GM12892 (cell line): ENCODE measurements around the gene BRAT1.
A peak's percentile ranks its signal among the peaks of the same experiment; 100 is the strongest.

Source experiments
- DNase-seq: peaks from one replicate; pipeline ENCODE4 v3.0.0; 2011; ENCODE audit not compliant: insufficient read length
- FAIRE-seq: peaks from 2 replicates; lab custom pipeline; 2011; peaks lifted over from hg19 to GRCh38; lab: Jason Lieb, UNC
- POLR2A ChIP-seq: IDR thresholded peaks from 2 replicates; pipeline ENCODE4 v1.6.1; 2011; ENCODE audit warnings: low read depth, low read length, control low read depth
- POLR2AphosphoS5 ChIP-seq: IDR thresholded peaks from 2 replicates; pipeline ENCODE4 v1.6.1; 2011; ENCODE audit warnings: low read depth, low read length, control low read depth
- TAF1 ChIP-seq: IDR thresholded peaks from 2 replicates; pipeline ENCODE4 v1.6.1; 2011; ENCODE audit warnings: low read depth, mild to moderate bottlenecking, control low read depth, low read length, borderline replicate concordance

The BRAT1 gene

GRCh38 chr7:2529161-2530070 is 25.9 kb downstream of the BRAT1 start:
- FAIRE-seq (peak; percentile 70), DNase-seq (peak; percentile 63)
- no peak for TF ChIP-seq TAF1
- no peak for TF ChIP-seq POLR2A
- no peak for TF ChIP-seq POLR2AphosphoS5

DNA sequence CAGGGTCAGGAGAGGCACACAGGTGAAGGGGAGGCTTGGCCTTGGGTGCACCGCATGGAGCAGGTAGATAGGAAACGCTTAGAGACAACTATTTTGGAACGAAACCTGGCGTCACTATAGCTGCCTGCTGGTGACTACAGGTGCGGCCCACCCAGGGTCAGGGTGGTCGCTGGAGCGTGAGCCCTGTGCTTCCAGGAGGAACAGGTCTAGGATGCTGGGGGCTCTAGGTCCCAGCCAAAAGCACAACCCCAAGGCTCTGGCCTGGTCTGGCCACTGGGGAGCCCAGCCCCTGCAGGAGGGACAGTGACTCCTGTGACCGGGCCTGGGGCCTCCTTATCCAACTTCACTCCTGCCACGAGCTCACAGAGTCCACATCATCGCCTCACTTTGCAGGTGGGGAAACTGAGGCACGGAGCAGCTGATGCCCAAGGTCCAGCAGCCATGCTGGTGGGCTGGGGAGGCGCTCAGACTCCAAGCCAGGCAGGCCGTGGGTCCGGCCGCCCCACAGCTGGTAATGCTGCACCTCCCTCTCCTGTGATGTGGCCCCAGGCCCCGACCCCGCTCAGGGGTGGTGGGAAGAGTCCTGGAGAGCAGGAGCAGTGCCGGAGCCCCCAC is 26.7 kb downstream of the BRAT1 start:
- DNase-seq (no peak), FAIRE-seq (no peak)
- TF ChIP-seq TAF1 (no peak), POLR2AphosphoS5 (no peak), POLR2A (no peak)

DNA sequence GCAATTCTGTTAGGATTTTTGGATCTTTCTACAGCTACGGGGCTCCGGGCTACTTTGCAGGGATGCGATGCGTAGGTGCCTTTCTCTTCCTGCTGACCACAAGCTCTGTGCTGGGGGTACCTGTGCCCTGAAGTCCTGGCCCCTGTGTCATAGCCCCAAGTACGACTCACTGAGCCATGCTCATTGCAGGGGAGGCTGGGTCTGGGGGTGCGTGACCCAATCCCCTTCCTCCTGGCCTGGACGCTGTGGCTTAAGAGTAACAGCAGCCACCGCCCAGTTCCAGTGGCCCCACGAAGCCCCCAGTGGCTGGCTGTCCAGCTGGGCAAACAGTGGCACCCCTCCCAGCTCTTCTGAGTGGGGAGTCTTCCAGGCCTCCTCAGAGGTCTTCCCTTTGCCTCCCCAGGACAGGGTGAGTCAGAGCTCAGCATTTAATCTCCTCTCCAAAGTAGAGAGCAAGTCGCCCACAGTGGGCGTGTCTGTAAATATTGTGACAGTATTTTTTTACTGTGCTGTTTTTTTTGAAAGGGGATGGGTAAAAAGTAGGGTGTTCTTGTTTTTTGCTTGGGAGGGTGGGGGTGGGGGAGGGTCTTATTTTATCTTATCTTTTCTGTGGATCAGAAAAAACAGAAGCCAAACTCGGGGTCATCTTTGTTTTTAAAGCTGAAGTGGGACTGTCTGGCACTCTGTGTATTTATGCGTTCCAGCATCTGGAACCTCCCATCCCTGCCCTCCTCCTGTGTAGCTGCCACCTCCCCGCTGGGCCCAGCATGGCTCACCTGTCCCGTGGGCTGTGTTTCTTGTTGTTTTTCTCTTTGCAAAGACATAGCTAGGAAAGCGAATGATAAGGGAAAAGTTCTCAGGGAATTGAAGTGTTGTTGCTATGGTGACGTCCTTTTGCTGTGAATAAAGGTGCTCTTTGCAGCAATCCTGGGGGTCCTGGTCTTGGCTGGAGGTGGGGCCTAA is 27.5 kb downstream of the BRAT1 start:
- FAIRE-seq (no peak), DNase-seq (no peak)
- no peak for TF ChIP-seq POLR2A
- TF ChIP-seq TAF1 = no peak
- TF ChIP-seq POLR2AphosphoS5 = no peak

GRCh38 chr7:2526659-2527504 is 28.4 kb downstream of the BRAT1 start:
- DNase-seq = no peak
- FAIRE-seq = no peak
- TF ChIP-seq POLR2AphosphoS5 (no peak), TAF1 (no peak), POLR2A (no peak)

DNA sequence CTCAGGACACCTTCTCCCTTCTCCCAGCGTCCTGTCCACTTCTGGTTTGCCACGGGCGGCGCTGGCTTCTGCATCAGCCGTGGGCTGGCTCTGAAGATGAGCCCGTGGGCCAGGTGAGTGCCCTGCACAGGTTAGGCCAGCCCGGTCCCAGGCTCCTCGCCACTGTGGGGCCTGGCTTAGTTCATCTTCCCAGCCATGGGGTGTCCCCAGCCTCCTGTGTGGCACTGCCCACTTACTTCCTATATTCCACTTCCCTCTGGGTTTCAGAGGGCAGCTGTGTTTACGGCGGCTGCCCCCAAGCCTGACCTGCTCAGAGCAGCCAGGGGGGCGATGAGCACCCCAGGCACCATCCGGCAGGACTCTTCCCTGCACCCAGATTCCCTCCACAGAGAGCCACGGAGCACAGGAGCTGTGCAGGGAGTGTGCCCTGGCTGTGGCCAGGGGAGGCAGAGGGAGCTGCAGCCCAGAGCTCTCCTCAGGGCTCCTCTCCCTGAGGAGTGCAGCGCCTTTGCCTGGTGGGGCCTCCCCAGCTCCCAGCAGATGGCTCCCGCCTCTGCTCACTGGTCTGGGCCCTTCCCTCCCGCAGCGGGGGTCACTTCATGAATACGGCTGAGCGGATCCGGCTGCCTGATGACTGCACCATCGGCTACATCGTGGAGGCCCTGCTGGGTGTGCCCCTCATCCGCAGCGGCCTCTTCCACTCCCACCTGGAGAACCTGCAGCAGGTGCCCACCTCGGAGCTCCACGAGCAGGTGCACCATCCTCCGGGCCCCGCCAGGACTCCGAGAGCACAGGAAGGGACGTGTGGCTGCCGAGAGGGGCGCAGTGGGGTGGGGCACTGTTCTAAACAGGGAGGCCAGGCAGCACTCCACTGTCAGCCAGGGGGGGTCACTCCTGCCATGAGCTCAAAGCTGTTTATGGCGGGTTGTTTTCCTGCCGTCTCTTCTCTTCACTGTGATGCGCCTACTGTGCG is 29.4 kb downstream of the BRAT1 start:
- no peak for DNase-seq
- no peak for FAIRE-seq
- TF ChIP-seq POLR2AphosphoS5 (no peak), TAF1 (no peak), POLR2A (no peak)

DNA sequence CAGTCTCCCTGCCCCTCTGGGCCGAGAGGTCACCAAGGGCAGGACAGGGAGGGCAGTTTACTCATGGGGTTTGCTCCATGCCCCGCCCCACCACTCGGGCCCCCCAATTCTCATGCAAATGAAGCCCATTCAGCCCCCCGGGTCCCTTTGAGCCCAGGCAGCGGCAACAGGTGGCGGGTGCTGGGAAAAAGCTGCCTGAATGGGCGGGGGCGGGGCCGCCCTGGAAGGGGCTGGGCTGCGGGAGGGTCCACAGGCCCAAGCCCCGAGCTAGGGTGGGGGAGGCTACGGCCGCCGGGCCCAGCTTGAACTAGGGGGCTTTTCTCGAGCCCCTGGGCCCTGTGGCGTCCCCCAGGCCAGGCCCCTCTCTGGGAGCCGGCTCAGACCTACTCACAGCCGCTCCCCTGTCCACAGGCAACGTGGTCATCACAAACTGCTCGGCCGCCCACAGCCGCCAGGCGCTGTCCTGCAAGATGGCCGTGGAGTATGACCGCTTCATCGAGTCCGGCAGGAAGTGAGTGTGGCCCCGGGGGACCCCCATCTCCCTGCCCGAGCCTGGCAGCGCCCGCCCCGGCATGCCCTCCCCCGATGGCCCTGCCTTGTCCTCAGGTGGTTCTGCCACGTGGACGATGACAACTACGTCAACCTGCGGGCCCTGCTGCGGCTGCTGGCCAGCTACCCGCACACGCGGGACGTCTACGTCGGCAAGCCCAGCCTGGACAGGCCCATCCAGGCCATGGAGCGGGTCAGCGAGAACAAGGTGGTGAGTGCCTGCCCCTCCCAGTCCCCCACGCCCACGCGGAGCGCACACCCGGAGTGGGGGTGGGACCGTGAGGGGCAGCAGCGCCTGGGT is 30.3 kb downstream of the BRAT1 start:
- no peak for TF ChIP-seq POLR2AphosphoS5
- no peak for TF ChIP-seq TAF1
- no peak for TF ChIP-seq POLR2A
- FAIRE-seq (no peak), DNase-seq (no peak)

DNA sequence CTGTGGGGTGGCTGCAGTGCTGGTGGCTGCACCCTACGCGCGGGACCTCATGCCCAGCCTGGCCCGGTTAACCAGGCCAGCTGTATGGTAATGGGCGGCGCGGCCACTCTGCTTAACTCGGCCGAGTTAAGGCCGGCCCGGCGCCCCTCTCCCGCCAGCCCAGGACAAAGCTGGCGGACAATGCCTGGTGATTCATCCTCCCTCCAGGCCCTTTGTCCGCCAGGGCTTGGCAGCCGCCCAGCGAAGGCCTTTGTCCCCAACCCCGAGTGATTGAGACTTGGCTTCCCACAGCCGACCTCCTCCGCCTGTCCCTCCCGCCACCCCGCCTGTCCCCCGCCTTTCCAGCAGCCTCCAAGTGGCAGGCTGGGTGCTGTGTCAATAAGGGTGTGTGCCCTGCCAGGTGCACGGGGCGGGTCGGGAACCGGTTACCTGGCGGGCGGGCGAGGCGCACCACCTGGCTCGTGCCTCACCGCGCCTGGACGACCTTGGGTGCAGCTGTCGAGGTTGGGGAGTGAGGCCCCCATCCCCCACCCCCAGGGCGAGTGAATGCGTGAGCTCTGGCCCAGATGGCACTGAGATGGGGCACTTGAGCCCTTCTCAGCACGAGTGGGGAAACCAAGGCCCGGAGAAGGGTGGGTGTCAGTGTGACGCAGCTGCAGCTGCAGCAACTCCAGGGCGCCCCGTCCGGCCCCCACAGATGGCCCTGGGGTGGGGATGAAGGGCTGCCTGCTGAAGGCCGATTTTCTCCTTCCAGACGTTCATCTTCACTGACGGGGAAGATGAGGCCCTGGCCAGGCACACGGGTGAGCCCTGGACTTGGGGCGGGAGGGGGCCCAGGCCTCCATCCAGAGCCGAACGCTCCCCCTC is 31.1 kb downstream of the BRAT1 start:
- DNase-seq (no peak), FAIRE-seq (no peak)
- TF ChIP-seq POLR2AphosphoS5 = no peak
- TF ChIP-seq TAF1 = no peak
- no peak for TF ChIP-seq POLR2A

GRCh38 chr7:2523461-2523936 is 31.8 kb downstream of the BRAT1 start:
- TF ChIP-seq TAF1 (no peak), POLR2AphosphoS5 (no peak), POLR2A (no peak)
- DNase-seq (no peak), FAIRE-seq (no peak)
